Peyer's patch (tissue), 4 donors: ENCODE results near the gene TBC1D30.

Source experiments
- POLR2A ChIP-seq, 2 donors: fragments of 450-650 bp; IDR thresholded peaks; one replicate each; pipeline ENCODE4 v1.5.1; 2017; ENCODE audit warnings: antibody characterized with exemption in 2 of 2, mild to moderate bottlenecking in 2 of 2, moderate library complexity in 2 of 2
- TF ChIP-seq, protein P1 (sequence below), 6 experiments: fragments of 450-650 bp in 4 of 6; fragments of 200-600 bp in 2 of 6; sonication (generic) in 1 of 6; IDR thresholded peaks; one replicate each; pipeline ENCODE4 v1.5.1; 2017 to 2019; ENCODE audit warnings: antibody characterized with exemption in 6 of 6, mild to moderate bottlenecking in 3 of 6, moderate library complexity in 1 of 6

DNA sequence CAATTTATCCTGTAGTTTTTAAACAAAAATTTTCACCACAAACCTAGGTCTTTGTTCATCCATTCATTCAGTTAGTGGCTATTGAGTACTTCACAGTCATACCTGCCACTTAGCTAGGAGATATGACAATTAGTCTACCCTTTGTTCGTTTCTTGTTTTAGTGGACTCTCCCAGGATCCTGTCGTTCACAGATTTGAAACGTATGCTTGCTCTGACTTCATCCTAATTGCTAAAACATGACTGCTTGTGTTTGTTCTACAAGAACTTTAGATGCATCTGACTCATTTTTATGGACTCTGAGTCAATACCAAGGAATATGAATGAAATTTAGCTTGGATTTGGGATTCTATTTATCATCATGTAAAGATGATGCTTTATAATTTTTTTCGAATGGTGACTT is 69.5 kb downstream of the TBC1D30 start:
- TF ChIP-seq, protein P1, sequence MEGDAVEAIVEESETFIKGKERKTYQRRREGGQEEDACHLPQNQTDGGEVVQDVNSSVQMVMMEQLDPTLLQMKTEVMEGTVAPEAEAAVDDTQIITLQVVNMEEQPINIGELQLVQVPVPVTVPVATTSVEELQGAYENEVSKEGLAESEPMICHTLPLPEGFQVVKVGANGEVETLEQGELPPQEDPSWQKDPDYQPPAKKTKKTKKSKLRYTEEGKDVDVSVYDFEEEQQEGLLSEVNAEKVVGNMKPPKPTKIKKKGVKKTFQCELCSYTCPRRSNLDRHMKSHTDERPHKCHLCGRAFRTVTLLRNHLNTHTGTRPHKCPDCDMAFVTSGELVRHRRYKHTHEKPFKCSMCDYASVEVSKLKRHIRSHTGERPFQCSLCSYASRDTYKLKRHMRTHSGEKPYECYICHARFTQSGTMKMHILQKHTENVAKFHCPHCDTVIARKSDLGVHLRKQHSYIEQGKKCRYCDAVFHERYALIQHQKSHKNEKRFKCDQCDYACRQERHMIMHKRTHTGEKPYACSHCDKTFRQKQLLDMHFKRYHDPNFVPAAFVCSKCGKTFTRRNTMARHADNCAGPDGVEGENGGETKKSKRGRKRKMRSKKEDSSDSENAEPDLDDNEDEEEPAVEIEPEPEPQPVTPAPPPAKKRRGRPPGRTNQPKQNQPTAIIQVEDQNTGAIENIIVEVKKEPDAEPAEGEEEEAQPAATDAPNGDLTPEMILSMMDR (IDR thresholded peaks at IDR 0.05): no peak
- TF ChIP-seq POLR2A (IDR thresholded peaks at IDR 0.05): no peak
